PC-3 (cell line): ENCODE measurements around the gene PHPT1. TPM values are rescaled to one million over a fixed set of nuclear protein-coding genes. Genes with fewer than 3 reads are reported as not detected.

Source experiments
- ATAC-seq: fragments of 200-7000 bp; cut with Tn5 transposase; 2 replicates; pipeline ENCODE4 v1.9.1; 2020; ENCODE audit warnings: mild to moderate bottlenecking, moderate library complexity
- BruUV-seq: library from RNA; stranded (reverse); fragments of 400-500 nt; replicated peaks from 2 replicates; lab custom pipeline; 2021; lab: Mats Ljungman, UMichigan
- CTCF ChIA-PET: fragments of 300-600 bp; sonication (Branson Sonifier 250); formaldehyde crosslinking; loops from one replicate; lab custom pipeline; 2022; ENCODE audit warnings: antibody characterized with exemption; lab: Charles Lee
- POLR2A ChIA-PET: fragments of 300-600 bp; sonication (Branson Sonifier 250); formaldehyde crosslinking; loops from one replicate; lab custom pipeline; 2022; ENCODE audit warnings: antibody characterized with exemption; ENCODE audit not compliant: unreplicated experiment; lab: Charles Lee
- DNase-seq: peaks from one replicate; pipeline ENCODE4 v3.0.0-alpha.2; 2015
- H2AFZ ChIP-seq: fragments of 300-600 bp; sonication (generic); 2 replicates; pipeline ENCODE4 v1.6.0; 2016; ENCODE audit warnings: antibody characterized with exemption, low read length
- H3F3A ChIP-seq: fragments of 300-600 bp; sonication (generic); one replicate; pipeline ENCODE4 v1.6.0; 2017; ENCODE audit warnings: antibody characterized with exemption, low read length, control low read depth, mild to moderate bottlenecking; ENCODE audit not compliant: unreplicated experiment
- H3K27ac ChIP-seq: fragments of 300-600 bp; sonication (generic); 2 replicates; pipeline ENCODE4 v1.5.1; 2016; ENCODE audit warnings: mild to moderate bottlenecking, low read length
- H3K27me3 ChIP-seq: fragments of 300-600 bp; sonication (generic); 2 replicates; pipeline ENCODE4 v1.6.1; 2016; ENCODE audit warnings: low read length, mixed read lengths
- H3K36me3 ChIP-seq: fragments of 300-600 bp; sonication (generic); 2 replicates; pipeline ENCODE4 v1.6.1; 2016; ENCODE audit warnings: low read depth, mixed run types, low read length, mixed read lengths
- H3K4me1 ChIP-seq: fragments of 300-600 bp; sonication (generic); 2 replicates; pipeline ENCODE4 v1.5.1; 2016; ENCODE audit warnings: low read length; ENCODE audit not compliant: insufficient read depth
- H3K4me2 ChIP-seq: fragments of 300-600 bp; sonication (generic); 2 replicates; pipeline ENCODE4 v1.6.0; 2016; ENCODE audit warnings: low read length
- H3K4me3 ChIP-seq: fragments of 300-600 bp; sonication (generic); 2 replicates; pipeline ENCODE4 v1.5.1; 2016; ENCODE audit warnings: mild to moderate bottlenecking, low read length, mixed read lengths
- H3K79me2 ChIP-seq: fragments of 300-600 bp; sonication (generic); 2 replicates; pipeline ENCODE4 v1.6.1; 2017; ENCODE audit warnings: low read length, mixed read lengths
- H3K9ac ChIP-seq: fragments of 300-600 bp; sonication (generic); 2 replicates; pipeline ENCODE4 v1.6.0; 2016; ENCODE audit warnings: mild to moderate bottlenecking, low read length
- H3K9me2 ChIP-seq: fragments of 300-600 bp; sonication (generic); replicated peaks from 2 replicates; pipeline ENCODE4 v1.6.1; 2016; ENCODE audit warnings: mixed run types, low read length, mixed read lengths
- H3K9me3 ChIP-seq: fragments of 300-600 bp; sonication (generic); 2 replicates; pipeline ENCODE4 v1.6.1; 2016; ENCODE audit warnings: low read length, mixed read lengths
- H4K20me1 ChIP-seq: fragments of 300-600 bp; sonication (generic); 2 replicates; pipeline ENCODE4 v1.6.1; 2016; ENCODE audit warnings: low read length, mixed read lengths
- CTCF ChIP-seq: fragments of 300-600 bp; sonication (generic); conservative IDR thresholded peaks from 2 replicates; pipeline ENCODE4 v1.5.1; 2017; ENCODE audit warnings: antibody characterized with exemption, low read depth, mild to moderate bottlenecking, low read length
- EZH2 ChIP-seq: fragments of 300-600 bp; sonication (generic); IDR thresholded peaks from one replicate; pipeline ENCODE4 v1.6.1; 2017; ENCODE audit warnings: antibody characterized with exemption, mild to moderate bottlenecking, low read length; ENCODE audit not compliant: unreplicated experiment
- EZH2phosphoT487 ChIP-seq: fragments of 300-600 bp; sonication (generic); IDR thresholded peaks from 2 replicates; pipeline ENCODE4 v1.6.1; 2018; ENCODE audit warnings: mild to moderate bottlenecking, antibody characterized with exemption, low read length, borderline replicate concordance
- intact Hi-C: fragments of 100-400 bp; cut with micrococcal nuclease; formaldehyde crosslinking; loops from 2 replicates; pipeline ENCODE4 v1.9.0; 2023
- total RNA-seq: library from RNA; depleted of rRNA; stranded (reverse); fragments of >200 nt; gene quantifications from 2 replicates; pipeline ENCODE4 v1.2.3, GENCODE V29; 2014

The PHPT1 gene
- total RNA-seq, 1 experiment from 2014 or later = 111 TPM

- H3K79me2 ChIP-seq = peaks cover 51% of the 10 kb centered on the region
- POLR2A ChIA-PET = no interaction called here
- CTCF ChIA-PET = interaction anchor here (0.7 kb wide), 1 partner anchor 37 kb away, joined by 3 read pairs; no protein-coding TSS in a partner anchor
- no TSS peak for BruUV-seq
- H4K20me1 ChIP-seq = peaks cover 7% of the 10 kb centered on the region; the same call in 1 of the 2 replicates
- no peaks in the 10 kb centered on the region for H3K27me3 ChIP-seq
- no peaks in the 10 kb centered on the region for H3K9me3 ChIP-seq
- TF ChIP-seq CTCF = no peak
- TF ChIP-seq EZH2phosphoT487 = no peak
- no peak for TF ChIP-seq EZH2
- DNase-seq (no peak), ATAC-seq (peak; percentile 16)
- no peaks in the 10 kb centered on the region for H3K9me2 ChIP-seq
- H3K4me2 ChIP-seq = peak overlapping the region; percentile 98
- H3K4me3 ChIP-seq = peak overlapping the region; percentile 85
- H2AFZ ChIP-seq = peak overlapping the region; percentile 95
- peak overlapping the region; percentile 91 for H3K9ac ChIP-seq
- H3K36me3 ChIP-seq = peaks cover 8% of the 10 kb centered on the region; the same call in 1 of the 2 replicates
- intact Hi-C loops = no loop called here
- no peaks in the 10 kb centered on the region for H3F3A ChIP-seq
- no peak overlapping the region for H3K27ac ChIP-seq
- H3K4me1 ChIP-seq = peaks cover 17% of the 10 kb centered on the region
These were observed 42.5 kb upstream of the PHPT1 start for GRCh38 chr9:136806631-136807201.

GRCh38 chr9:136807281-136808074 is 41.7 kb upstream of the PHPT1 start, which contains the start of gene RABL6:
Gene RABL6 (plus strand): TSS chr9:136807948. CDS start chr9:136808197, 249 bp downstream.
- intact Hi-C loops = no loop called here

More at GRCh38 chr9:136807281-136808074, 41.7 kb upstream of the PHPT1 start, which contains the start of gene RABL6:
- Histone ChIP-seq H3F3A (no peaks in the 10 kb centered on the region), H2AFZ (peak within 1 kb of the TSS; percentile 95), H3K36me3 (peaks cover 8% of the 10 kb centered on the region; the same call in 1 of the 2 replicates), H4K20me1 (peaks cover 7% of the 10 kb centered on the region; the same call in 1 of the 2 replicates), H3K27ac (peak within 1 kb of the TSS; percentile 34; the same call in 1 of the 2 replicates), H3K27me3 (no peaks in the 10 kb centered on the region), H3K9me2 (no peaks in the 10 kb centered on the region), H3K79me2 (peaks cover 58% of the 10 kb centered on the region), H3K4me3 (peak within 1 kb of the TSS; percentile 85), H3K9ac (peak within 1 kb of the TSS; percentile 91), H3K9me3 (no peaks in the 10 kb centered on the region), H3K4me1 (peaks cover 17% of the 10 kb centered on the region), H3K4me2 (peak within 1 kb of the TSS; percentile 98)
- ChIA-PET POLR2A (no interaction called here), CTCF (interaction anchor here (0.7 kb wide), 1 partner anchor 37 kb away, joined by 3 read pairs; no protein-coding TSS in a partner anchor)
- TF ChIP-seq EZH2phosphoT487 = no peak
- TF ChIP-seq EZH2 = no peak
- TF ChIP-seq CTCF = no peak
- DNase-seq (peak; percentile 67), ATAC-seq (peak; percentile 75)
- BruUV-seq = TSS peak; percentile 31
